Cardiac fibroblast (primary cell): ENCODE measurements around the gene RAB26.

ENCODE experiments used
- DNase-seq, 2 donors: peaks; one replicate each; pipeline versions ENCODE4 v3.0.0 to v3.0.0-alpha.2; 2010; ENCODE audit warnings: low read depth in 2 of 2
- H3K4me3 ChIP-seq, 2 donors: replicated peaks in 1 of 2; 1 replicate in 1 of 2; 2 replicates in 1 of 2; pipeline ENCODE4 v1.5.1; 2011; ENCODE audit warnings: low read depth in 2 of 2, low read length in 2 of 2, mild to moderate bottlenecking in 2 of 2, moderate library complexity in 1 of 2
- TF ChIP-seq, protein P1 (sequence below): IDR thresholded peaks from one replicate; pipeline ENCODE4 v1.5.1; 2011; ENCODE audit warnings: low read depth, mild to moderate bottlenecking, low read length, inconsistent platforms

The RAB26 gene

DNA sequence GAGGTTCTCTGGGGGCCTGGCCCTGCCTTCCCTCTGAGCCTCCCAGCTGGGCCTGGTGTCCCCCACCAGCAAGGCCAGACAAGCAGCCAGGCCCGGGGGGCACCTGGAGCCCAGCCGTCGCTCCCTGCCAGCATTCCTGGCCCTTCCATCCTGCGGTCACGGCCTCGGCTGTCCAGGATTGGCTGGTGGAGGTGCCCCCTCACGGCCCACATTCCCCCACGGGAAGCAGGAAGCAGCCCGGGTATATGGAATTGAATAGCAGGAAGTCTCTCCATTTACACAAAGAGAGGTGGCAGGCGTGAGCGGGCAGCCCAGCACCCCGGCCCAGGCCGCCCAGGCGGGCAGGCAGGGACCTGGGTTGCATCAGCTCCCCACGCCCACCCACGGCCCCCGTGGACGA is 21.7 kb downstream of the RAB26 start:
- no peak for DNase-seq
- H3K4me3 ChIP-seq = no peak overlapping the region
- TF ChIP-seq, protein P1, sequence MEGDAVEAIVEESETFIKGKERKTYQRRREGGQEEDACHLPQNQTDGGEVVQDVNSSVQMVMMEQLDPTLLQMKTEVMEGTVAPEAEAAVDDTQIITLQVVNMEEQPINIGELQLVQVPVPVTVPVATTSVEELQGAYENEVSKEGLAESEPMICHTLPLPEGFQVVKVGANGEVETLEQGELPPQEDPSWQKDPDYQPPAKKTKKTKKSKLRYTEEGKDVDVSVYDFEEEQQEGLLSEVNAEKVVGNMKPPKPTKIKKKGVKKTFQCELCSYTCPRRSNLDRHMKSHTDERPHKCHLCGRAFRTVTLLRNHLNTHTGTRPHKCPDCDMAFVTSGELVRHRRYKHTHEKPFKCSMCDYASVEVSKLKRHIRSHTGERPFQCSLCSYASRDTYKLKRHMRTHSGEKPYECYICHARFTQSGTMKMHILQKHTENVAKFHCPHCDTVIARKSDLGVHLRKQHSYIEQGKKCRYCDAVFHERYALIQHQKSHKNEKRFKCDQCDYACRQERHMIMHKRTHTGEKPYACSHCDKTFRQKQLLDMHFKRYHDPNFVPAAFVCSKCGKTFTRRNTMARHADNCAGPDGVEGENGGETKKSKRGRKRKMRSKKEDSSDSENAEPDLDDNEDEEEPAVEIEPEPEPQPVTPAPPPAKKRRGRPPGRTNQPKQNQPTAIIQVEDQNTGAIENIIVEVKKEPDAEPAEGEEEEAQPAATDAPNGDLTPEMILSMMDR = no peak

DNA sequence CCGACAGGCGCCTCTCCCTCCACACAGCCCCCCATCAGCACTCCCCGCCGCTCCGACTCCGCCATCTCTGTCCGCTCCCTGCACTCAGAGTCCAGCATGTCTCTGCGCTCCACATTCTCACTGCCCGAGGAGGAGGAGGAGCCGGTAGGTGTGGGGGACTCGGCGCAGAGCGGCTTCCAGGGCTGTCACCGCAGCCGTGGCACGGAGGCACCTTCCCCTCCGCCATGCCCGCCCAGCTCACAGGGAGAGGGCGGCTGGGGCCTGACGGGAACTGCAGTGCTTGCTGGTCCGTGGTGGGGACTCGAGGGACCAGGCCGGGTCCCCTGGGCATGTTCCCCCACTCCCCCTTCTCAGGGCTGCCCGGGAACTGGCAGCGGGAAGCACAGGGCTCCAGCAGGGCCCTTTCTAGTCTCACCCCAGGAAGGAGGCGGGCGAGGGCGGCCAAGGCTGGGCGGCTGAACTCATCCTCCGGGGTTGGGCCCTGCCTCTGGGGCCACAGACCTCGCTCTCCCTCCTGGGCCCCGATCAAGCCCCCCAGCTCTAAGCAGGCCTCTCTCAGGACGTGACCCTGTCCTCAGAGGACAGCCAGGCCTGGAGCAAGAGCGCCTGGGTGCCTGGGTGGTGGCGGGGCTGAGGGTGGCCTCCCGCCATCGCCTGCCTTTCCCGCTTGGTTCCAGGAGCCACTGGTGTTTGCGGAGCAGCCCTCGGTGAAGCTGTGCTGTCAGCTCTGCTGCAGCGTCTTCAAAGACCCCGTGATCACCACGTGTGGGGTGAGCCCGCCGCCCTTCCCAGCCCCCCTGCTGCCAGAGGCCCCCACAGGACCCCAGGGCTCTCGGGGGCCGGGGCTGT is 22.4 kb downstream of the RAB26 start:
- no peak for DNase-seq
- TF ChIP-seq, protein P1 = no peak
- no peak overlapping the region for H3K4me3 ChIP-seq

DNA sequence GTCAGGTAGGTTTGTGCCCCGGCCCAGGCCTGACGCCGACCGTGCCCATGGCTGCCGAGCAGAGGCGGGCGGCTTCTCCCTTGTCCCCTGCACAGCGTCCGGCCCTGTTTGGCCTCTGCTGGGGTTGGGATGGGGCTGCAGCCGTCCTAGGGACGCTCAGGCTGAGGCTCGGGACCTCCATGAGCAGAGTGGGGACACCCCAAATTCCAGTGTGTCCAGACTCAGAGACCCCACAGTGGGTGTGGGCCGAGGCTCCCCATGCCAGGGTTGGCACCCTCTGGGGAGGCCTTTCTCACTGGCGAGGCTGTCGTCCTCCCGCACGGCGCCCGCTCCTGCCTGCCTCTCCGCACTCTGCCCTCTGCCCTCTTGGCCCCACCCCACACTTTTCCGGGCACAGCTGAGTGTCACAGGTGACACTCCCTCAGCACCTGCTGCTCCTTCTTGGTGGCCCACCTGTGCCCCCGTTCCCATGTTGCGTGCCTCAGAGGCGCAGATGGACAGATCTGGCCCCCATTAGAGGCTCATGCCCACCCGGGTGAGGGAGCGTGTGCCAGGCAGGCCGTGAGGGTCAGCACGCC is 23.3 kb downstream of the RAB26 start:
- TF ChIP-seq, protein P1 = no peak
- H3K4me3 ChIP-seq = no peak overlapping the region

DNA sequence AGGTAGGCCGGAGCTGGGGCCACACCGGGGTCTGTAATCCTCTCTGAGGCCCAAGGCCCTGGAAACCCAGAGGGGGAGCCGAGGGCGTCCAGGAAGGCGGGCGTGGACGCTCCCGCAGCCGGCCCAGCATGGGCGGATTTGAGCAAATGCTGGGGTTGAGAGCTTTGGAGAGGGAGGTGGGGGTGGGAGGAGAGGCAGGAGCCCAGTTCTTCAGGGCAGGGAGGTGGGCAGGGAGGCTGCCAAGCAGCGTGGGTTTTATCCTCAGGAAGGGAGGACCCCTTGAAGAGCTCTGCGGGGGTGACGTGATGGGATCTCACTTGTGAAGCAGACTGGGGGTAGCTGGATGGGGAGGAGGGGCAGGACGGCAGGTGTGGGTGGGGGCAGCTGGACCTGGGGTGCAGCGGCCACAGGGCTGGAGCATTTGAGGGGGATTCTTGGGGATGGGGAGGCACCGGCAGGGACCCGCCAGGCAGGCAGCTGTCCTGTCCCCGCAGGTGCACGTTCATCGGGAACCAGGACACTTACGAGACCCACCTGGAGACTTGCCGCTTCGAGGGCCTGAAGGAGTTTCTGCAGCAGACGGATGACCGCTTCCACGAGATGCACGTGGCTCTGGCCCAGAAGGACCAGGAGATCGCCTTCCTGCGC is 24.4 kb downstream of the RAB26 start:
- no peak for DNase-seq
- TF ChIP-seq, protein P1 = no peak
- no peak overlapping the region for H3K4me3 ChIP-seq

More for the DNA sequence above, 23.3 kb downstream of the RAB26 start:
- DNase-seq = no peak

DNA sequence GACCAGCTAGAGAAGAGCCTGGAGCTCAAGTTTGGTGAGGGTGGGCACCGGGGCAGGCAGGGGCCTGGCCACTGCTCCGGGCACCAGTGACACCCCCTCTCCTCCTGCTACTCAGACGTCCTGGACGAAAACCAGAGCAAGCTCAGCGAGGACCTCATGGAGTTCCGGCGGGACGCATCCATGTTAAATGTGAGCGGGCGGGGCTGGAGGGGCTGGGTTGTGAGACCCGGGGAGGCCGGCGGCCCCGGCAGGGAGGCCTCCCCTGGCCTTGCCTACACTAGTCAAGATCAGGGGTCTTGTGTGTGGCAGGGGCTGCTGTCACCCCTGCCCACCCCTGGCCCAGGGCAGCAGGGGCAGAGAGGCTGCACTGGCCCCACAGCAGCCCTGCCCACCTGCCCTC is 24.9 kb downstream of the RAB26 start:
- TF ChIP-seq, protein P1 = no peak
- no peak for DNase-seq
- no peak overlapping the region for H3K4me3 ChIP-seq

DNA sequence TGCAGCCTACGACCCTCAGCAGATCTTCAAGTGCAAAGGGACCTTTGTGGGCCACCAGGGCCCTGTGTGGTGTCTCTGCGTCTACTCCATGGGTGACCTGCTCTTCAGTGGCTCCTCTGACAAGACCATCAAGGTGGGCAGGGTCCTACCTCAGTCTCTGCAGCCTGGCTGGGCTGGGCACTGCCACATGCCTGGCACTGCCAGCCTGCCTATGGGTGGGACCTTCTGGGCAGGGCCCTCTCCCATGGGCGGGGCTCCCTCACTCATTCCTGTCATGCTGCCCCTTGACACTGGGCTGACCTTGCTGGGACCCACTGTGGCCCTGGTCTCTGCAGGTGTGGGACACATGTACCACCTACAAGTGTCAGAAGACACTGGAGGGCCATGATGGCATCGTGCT is 25.5 kb downstream of the RAB26 start:
- H3K4me3 ChIP-seq = no peak overlapping the region
- no peak for DNase-seq
- TF ChIP-seq, protein P1 = no peak
